Stimulated activated CD4-positive, alpha-beta T cell treated with anti-CD3 and anti-CD28 coated beads, Interleukin-15, amount 100 ng/mL, for 48 hours (primary cell): ENCODE measurements around the gene IWS1.
"Not testable (repeated sequence)": the region's sequence is repeated elsewhere in the genome, so short reads cannot be mapped to it uniquely, and the experiment has no call there.

Experiments
- DNase-seq, 2 donors: peaks; one replicate each; pipeline ENCODE4 v3.0.0-alpha.2; 2020; ENCODE audit warnings: low read depth in 2 of 2

The IWS1 gene

DNA sequence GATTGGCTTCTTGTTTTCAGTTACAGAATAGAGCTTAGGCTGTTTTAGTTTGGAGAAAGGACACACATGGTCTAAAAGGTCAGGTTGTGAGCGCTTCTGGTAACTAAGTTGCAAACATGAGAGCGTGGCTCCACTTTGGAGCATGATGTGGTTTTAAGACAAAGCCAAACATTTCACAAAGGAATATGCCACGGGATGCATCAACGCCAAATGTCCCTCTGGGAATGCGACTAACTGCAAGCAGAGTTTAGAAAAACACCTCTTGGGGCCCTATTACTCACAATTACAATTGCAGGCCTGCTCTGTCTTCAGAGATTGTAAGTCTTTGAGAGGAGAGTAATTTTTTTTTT lies 34.6 kb upstream of the IWS1 start:
- no peak for DNase-seq

GRCh38 chr2:127560201-127560930 lies 34.1 kb upstream of the IWS1 start:
- no peak for DNase-seq

- DNase-seq, result no peak
Measured at GRCh38 chr2:127559454-127559853, 33.2 kb upstream of the IWS1 start.

DNA sequence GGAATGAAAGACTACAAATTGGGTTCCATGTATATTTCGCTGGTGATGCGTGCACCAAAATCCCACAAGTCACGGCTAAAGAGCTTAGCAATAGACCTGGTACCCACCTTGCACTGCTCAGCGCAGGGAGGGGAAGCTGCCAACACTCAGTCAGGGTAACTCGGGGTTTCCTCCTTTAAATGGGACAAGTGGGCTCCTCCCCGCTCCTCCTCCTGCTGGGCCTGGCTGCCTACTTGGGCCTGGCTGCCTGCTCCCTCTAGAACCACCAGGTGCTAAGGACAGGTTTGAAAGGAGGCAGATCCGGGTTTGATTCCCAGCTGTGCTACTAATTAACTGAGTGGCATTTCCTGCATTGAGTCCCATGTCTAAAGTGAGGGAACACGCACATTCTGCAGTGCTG lies 32.6 kb upstream of the IWS1 start:
- DNase-seq, result no peak

- no peak for DNase-seq
Measured at GRCh38 chr2:127552846-127553245, 26.6 kb upstream of the IWS1 start.

- no peak for DNase-seq
Measured at GRCh38 chr2:127552336-127552735, 26.0 kb upstream of the IWS1 start.

DNA sequence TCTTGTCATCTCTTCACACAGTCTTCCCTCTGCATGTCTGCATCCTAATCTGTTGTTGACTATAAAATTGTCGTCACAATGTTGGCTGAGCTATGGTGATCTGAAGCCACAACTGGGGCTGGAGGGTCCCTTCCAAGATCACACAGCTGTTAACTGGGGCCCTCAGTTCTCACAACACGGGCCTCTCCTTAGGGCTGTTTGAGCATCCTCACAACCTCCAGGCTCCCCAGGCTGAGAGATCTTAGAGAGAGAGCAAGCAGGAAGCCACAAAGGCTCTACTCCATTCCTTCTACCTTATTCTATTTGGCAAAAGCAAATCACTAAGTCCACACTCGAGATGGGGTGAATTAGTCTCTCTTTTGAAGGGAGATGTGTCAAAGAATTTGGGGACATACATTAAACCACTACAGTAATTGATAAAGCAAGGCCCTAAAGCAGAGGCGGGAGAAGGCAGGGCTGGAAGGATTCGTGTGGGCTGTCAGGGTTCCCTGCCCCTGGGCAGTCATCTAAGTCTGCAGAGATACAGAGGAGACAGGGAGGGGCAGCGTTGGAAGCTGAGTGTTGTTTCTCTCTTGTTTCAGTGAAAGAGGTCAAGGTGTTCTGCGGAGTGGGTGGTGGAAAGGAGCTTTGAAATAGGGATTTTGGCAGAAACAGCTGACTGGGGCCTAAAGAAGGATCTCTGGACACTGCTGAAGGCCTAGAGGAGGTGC lies 25.1 kb upstream of the IWS1 start:
- DNase-seq, result no peak

DNA sequence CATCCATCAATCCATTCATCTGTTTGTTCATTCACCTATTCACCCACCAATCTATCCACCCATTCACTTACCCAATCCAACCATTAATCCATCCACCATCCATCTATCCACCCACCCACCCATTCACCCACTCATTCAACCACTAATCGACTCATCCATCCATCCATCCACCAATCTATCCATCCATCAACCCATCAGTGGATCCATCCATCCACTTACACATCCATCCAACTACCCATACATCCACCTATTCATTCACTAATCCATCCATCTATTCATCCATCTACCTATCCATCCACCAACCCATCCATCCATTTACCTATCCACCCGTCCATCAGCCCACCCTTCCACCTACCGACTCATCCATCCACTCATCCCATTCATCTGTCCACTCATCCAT lies 20.5 kb upstream of the IWS1 start:
- no peak for DNase-seq

GRCh38 chr2:127545796-127546195 lies 19.5 kb upstream of the IWS1 start:
- DNase-seq, result no peak

DNA sequence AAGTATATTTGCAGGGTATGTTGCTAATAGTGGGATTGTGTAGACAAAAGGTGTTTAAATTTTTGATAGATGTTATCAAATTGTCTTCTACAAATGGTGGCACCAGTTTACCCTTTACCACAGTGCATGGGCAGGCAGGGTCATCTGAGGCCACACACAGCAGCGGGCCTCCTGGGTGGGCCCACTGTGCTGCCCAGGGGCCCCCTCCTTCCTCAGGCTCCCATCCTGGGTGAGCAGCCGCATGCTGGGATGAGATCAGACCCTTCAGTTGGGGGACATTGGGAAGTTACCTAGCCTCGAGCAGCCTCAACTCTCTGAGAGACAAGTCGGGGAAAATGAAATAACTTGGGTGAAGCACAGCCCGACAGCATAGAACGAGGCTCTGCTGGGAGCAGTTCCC lies 18.9 kb upstream of the IWS1 start:
- DNase-seq, result no peak

GRCh38 chr2:127543013-127543501 lies 16.8 kb upstream of the IWS1 start:
- not testable (repeated sequence) for DNase-seq

DNA sequence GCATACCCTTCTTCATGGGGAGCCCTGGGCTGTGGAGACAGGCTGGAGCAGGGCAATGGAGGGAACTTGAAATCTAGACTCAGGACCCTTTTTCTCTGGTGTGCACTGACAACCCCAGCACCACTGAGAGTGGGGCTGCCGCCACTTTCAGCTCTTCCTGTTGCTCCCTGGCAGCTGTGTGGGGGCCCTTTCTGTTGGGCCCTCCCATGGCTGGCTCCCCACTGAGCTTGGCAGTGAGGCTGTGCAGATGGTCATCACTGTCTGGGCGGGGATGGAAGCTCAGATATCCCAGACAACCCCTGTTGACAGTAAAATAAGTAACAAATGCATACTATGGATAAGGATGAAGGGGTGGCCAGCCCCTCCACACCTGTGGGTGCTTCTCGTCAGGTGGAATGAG lies 15.9 kb upstream of the IWS1 start:
- no peak for DNase-seq

DNA sequence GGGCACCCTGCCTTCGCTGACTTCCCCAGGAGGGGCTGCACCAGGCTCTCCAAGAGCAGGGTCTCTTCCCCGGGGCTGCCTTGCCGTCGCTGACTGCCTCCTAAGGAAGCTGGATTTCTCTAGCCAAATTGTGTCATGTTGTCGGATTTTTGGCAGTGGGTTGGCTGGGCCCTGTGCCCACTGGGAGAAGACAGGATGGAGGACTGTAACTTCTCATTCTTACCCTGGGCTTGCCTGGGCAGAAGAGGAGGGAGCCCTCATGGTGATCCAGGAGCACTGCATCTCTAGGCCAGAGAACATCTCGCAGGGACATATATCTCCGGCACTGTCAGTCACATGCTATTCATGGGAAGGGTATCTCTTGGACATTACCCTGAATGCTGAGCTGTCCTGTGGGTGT lies 15.5 kb upstream of the IWS1 start:
- no peak for DNase-seq

DNA sequence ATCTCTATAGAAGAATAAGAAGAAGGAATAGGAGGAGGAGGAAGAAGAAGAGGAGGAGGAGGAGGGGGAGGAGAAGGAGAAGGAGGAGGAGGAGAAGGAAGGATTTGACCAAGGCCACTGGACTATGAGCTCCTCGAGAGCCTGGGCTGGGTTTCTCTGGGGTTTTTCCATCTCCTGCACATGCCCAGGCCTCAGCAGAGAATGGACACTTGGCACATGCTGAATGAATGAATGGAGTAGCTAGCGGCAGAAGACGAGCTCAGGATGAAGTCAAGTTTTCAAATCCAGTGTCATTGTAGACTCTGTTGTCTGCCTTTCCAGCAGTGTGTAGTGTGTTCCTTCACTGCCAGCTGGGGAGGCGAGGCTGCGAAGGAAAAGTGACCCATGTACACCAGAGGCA lies 11.4 kb upstream of the IWS1 start:
- no peak for DNase-seq

DNA sequence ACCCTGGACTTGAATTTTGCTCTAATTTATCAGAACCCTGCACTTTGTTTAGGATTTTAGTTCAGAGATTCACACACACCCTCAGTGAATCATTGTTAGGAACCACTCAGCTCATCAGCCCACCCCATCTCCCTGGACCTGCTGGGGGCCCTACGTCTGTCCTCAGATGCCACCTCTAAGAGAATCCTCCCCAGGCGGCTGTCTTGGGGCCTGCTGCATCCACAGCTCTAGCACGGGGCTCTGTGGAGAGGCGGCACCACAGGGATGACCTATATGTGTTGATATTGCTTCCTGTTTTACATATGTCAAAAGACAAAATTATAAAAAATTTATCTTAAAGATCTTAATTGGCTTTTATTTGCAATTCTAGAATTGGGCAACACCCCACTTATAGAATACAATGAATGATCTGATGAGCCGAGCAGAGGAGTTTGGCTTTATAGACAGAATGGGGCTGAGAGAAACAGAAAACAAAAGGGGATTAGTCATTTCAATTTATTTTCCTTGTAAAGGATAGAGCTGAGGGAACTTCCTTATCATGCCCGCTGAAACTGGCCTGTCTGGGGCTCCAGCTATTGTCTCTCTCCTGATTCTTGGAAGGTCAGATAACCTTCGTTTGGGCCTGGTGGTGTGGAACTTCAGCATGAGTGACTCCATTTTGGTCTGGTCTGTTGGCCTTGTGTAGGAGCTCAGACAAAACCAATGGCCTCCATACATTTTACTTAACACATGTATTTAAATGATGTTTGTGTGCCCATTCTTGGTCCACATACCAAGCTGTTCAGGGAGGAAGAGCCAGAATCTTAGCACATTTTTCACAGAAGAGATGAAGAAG lies 10.6 kb upstream of the IWS1 start:
- no peak for DNase-seq

DNA sequence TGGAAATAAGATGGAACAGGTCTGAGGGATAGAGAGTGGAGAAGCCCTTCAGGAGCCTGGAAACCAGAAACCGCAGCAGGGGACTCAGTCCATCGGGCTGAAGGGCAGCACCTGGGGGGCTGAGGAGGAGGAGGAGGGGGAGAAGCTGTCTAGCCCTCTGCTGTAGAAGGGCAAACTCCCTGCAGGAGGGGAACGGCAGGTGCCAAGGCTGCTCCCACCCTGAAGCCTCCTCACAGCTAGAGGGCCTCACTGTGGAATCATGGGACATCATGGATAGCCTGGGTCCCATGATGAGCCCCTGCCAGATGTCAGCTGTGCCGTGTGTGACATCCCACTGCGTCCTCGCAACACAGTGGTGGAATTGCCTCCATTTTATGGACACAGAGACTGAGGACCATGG lies 9.6 kb upstream of the IWS1 start:
- no peak for DNase-seq

- DNase-seq, result no peak
Measured at GRCh38 chr2:127535422-127535901, 9.2 kb upstream of the IWS1 start, which contains the start of gene MYO7B. Gene MYO7B, plus strand, starts transcription at chr2:127535683. Its CDS starts 24,040 bp downstream, at chr2:127559723.

DNA sequence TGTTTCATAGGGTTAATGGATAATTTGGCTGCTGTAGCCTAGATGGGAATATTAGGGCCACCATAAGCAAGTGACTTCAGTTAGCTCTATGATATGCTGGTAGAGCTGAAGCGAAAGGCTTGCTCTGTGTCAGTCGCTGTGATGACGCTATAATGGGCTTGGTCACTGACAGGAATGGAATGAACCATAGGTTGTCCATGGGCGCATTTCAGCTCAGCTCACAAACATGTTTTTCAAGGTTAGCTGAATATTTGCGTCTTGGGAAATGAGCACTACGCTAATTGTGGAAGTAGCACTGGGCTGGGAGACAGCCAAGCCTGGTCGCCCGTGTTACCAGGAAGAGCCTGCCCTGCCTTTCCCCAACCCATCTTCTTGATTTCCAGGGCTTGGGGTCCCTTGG lies 6.0 kb upstream of the IWS1 start:
- DNase-seq, result no peak

- no peak for DNase-seq
Measured at GRCh38 chr2:127531221-127531648, 4.9 kb upstream of the IWS1 start.

DNA sequence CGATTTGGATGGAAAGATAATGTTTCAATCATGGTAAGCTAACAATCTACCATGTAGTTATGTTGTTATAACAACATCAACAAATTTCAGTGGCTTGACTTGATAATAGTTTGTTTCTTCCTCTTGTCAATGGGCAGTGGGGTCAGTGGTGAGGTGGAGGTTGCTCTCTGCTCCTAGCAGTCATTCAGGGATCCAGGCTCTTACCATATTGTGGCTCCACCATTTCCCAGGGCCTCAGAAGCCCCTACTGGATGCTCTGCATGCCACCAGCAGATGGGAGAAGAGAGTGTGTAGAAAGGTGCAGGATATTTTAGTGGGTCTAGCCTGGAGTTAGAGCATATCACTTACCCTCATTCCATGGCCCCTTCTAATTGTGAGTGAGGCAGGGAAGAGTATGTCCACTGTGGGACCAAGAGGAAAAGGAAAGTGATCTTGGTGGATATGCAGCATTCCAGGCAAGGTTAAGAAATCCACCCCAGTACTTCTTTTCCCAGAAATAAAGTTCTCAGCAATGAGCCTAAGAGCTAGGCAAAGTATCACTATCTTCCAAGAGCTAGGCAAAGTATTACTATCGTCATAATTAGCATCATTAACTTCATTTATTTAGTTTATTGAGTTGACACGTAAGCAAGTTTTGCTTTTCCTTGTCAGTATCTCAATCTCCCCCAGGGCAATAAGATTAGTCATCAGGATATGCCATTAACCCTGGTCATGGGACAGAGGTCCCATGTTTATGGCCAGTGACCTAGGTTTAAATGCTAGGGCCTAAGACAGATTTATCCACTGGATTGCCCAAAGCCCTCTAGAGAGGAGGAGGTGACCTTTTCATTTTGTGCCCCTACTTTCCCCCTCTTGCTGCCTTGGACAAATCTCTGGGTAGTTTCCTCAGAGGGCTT lies 4.2 kb upstream of the IWS1 start:
- DNase-seq, result no peak

DNA sequence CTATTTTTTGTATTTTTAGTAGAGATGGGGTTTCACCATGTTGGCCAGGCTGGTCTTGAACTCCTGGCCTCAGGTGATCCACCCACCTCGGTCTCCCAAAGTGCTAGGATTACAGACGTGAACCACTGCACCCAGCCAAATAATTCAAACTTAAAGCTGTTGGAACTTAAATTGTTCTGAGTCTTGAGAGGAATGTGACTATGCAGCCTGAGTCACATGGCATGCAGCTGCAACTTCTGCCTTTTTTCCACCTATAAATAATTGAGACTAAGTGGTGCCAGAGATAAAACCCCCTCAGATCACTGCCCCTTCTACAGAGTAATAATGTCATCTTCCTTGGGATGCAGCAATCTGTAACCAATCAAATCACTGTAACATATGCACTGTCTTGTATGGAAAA lies 3.1 kb upstream of the IWS1 start:
- DNase-seq, result not testable (repeated sequence)
